PC-3 (cell line): Measurements from ENCODE around the gene RCAN1. TPM values are rescaled to one million over a fixed set of nuclear protein-coding genes. Genes with fewer than 3 reads are reported as not detected.

Experiments used
- ATAC-seq: fragments of 200-7000 bp; cut with Tn5 transposase; 2 replicates; pipeline ENCODE4 v1.9.1; 2020; ENCODE audit warnings: mild to moderate bottlenecking, moderate library complexity
- BruUV-seq: library from RNA; stranded (reverse); fragments of 400-500 nt; replicated peaks from 2 replicates; lab custom pipeline; 2021; lab: Mats Ljungman, UMichigan
- CTCF ChIA-PET: fragments of 300-600 bp; sonication (Branson Sonifier 250); formaldehyde crosslinking; loops from one replicate; lab custom pipeline; 2022; ENCODE audit warnings: antibody characterized with exemption; lab: Charles Lee
- POLR2A ChIA-PET: fragments of 300-600 bp; sonication (Branson Sonifier 250); formaldehyde crosslinking; loops from one replicate; lab custom pipeline; 2022; ENCODE audit warnings: antibody characterized with exemption; ENCODE audit not compliant: unreplicated experiment; lab: Charles Lee
- DNase-seq: peaks from one replicate; pipeline ENCODE4 v3.0.0-alpha.2; 2015
- H2AFZ ChIP-seq: fragments of 300-600 bp; sonication (generic); 2 replicates; pipeline ENCODE4 v1.6.0; 2016; ENCODE audit warnings: antibody characterized with exemption, low read length
- H3F3A ChIP-seq: fragments of 300-600 bp; sonication (generic); one replicate; pipeline ENCODE4 v1.6.0; 2017; ENCODE audit warnings: antibody characterized with exemption, low read length, control low read depth, mild to moderate bottlenecking; ENCODE audit not compliant: unreplicated experiment
- H3K27ac ChIP-seq: fragments of 300-600 bp; sonication (generic); 2 replicates; pipeline ENCODE4 v1.5.1; 2016; ENCODE audit warnings: mild to moderate bottlenecking, low read length
- H3K27me3 ChIP-seq: fragments of 300-600 bp; sonication (generic); 2 replicates; pipeline ENCODE4 v1.6.1; 2016; ENCODE audit warnings: low read length, mixed read lengths
- H3K36me3 ChIP-seq: fragments of 300-600 bp; sonication (generic); 2 replicates; pipeline ENCODE4 v1.6.1; 2016; ENCODE audit warnings: low read depth, mixed run types, low read length, mixed read lengths
- H3K4me1 ChIP-seq: fragments of 300-600 bp; sonication (generic); 2 replicates; pipeline ENCODE4 v1.5.1; 2016; ENCODE audit warnings: low read length; ENCODE audit not compliant: insufficient read depth
- H3K4me2 ChIP-seq: fragments of 300-600 bp; sonication (generic); 2 replicates; pipeline ENCODE4 v1.6.0; 2016; ENCODE audit warnings: low read length
- H3K4me3 ChIP-seq: fragments of 300-600 bp; sonication (generic); 2 replicates; pipeline ENCODE4 v1.5.1; 2016; ENCODE audit warnings: mild to moderate bottlenecking, low read length, mixed read lengths
- H3K79me2 ChIP-seq: fragments of 300-600 bp; sonication (generic); 2 replicates; pipeline ENCODE4 v1.6.1; 2017; ENCODE audit warnings: low read length, mixed read lengths
- H3K9ac ChIP-seq: fragments of 300-600 bp; sonication (generic); 2 replicates; pipeline ENCODE4 v1.6.0; 2016; ENCODE audit warnings: mild to moderate bottlenecking, low read length
- H3K9me2 ChIP-seq: fragments of 300-600 bp; sonication (generic); replicated peaks from 2 replicates; pipeline ENCODE4 v1.6.1; 2016; ENCODE audit warnings: mixed run types, low read length, mixed read lengths
- H3K9me3 ChIP-seq: fragments of 300-600 bp; sonication (generic); 2 replicates; pipeline ENCODE4 v1.6.1; 2016; ENCODE audit warnings: low read length, mixed read lengths
- H4K20me1 ChIP-seq: fragments of 300-600 bp; sonication (generic); 2 replicates; pipeline ENCODE4 v1.6.1; 2016; ENCODE audit warnings: low read length, mixed read lengths
- EZH2 ChIP-seq: fragments of 300-600 bp; sonication (generic); IDR thresholded peaks from one replicate; pipeline ENCODE4 v1.6.1; 2017; ENCODE audit warnings: antibody characterized with exemption, mild to moderate bottlenecking, low read length; ENCODE audit not compliant: unreplicated experiment
- EZH2phosphoT487 ChIP-seq: fragments of 300-600 bp; sonication (generic); IDR thresholded peaks from 2 replicates; pipeline ENCODE4 v1.6.1; 2018; ENCODE audit warnings: mild to moderate bottlenecking, antibody characterized with exemption, low read length, borderline replicate concordance
- intact Hi-C: fragments of 100-400 bp; cut with micrococcal nuclease; formaldehyde crosslinking; loops from 2 replicates; pipeline ENCODE4 v1.9.0; 2023
- total RNA-seq: library from RNA; depleted of rRNA; stranded (reverse); fragments of >200 nt; gene quantifications from 2 replicates; pipeline ENCODE4 v1.2.3, GENCODE V29; 2014
- TF ChIP-seq, protein P1 (sequence below): fragments of 300-600 bp; sonication (generic); conservative IDR thresholded peaks from 2 replicates; pipeline ENCODE4 v1.5.1; 2017; ENCODE audit warnings: antibody characterized with exemption, low read depth, mild to moderate bottlenecking, low read length

The RCAN1 gene
- total RNA-seq, 1 experiment from 2014 or later, result 26.2 TPM

- H3K27ac ChIP-seq, result no peak overlapping the region
- ATAC-seq (no peak), DNase-seq (no peak)
- no peaks in the 10 kb centered on the region for H3K9me2 ChIP-seq
- intact Hi-C loops, result no loop called here
- H3K36me3 ChIP-seq, result no peaks in the 10 kb centered on the region
- no peak overlapping the region for H3K9ac ChIP-seq
- no peak overlapping the region for H3K4me3 ChIP-seq
- no peaks in the 10 kb centered on the region for H3K79me2 ChIP-seq
- ChIA-PET CTCF (no interaction called here), POLR2A (no interaction called here)
- no peak overlapping the region for H2AFZ ChIP-seq
- H3K4me1 ChIP-seq, result peaks cover 48% of the 10 kb centered on the region
- H3K27me3 ChIP-seq, result no peaks in the 10 kb centered on the region
- no peaks in the 10 kb centered on the region for H3K9me3 ChIP-seq
- no peaks in the 10 kb centered on the region for H4K20me1 ChIP-seq
- H3F3A ChIP-seq, result no peaks in the 10 kb centered on the region
- no TSS peak for BruUV-seq
- H3K4me2 ChIP-seq, result no peak overlapping the region
- TF ChIP-seq, protein P1, sequence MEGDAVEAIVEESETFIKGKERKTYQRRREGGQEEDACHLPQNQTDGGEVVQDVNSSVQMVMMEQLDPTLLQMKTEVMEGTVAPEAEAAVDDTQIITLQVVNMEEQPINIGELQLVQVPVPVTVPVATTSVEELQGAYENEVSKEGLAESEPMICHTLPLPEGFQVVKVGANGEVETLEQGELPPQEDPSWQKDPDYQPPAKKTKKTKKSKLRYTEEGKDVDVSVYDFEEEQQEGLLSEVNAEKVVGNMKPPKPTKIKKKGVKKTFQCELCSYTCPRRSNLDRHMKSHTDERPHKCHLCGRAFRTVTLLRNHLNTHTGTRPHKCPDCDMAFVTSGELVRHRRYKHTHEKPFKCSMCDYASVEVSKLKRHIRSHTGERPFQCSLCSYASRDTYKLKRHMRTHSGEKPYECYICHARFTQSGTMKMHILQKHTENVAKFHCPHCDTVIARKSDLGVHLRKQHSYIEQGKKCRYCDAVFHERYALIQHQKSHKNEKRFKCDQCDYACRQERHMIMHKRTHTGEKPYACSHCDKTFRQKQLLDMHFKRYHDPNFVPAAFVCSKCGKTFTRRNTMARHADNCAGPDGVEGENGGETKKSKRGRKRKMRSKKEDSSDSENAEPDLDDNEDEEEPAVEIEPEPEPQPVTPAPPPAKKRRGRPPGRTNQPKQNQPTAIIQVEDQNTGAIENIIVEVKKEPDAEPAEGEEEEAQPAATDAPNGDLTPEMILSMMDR, result no peak
- TF ChIP-seq EZH2, result no peak
- TF ChIP-seq EZH2phosphoT487, result no peak
Measured at GRCh38 chr21:34548781-34549376, 66.0 kb downstream of the RCAN1 start.

DNA sequence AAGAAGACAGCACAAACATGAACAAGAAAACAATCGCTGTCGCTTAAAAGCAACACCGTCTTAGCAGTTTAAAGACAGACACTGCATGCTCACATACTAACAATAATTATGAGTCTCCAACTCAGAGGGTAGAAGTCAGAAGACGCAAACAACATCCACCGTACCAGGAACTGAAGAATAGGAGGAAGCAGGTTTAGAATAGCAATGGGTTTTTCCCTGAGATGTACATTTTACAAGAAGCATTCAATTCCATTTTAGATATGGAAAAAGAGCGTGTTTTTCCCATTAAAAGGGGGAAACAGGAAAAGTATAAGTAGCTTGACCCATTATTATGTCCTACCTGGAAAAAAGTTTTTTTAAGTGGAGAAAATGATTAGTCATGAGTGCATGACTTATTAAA is 68.4 kb downstream of the RCAN1 start:
- Histone ChIP-seq H3K9ac (no peak overlapping the region), H3F3A (no peaks in the 10 kb centered on the region), H4K20me1 (no peaks in the 10 kb centered on the region), H3K27me3 (no peaks in the 10 kb centered on the region), H3K4me3 (no peak overlapping the region), H3K4me1 (peaks cover 29% of the 10 kb centered on the region), H3K79me2 (no peaks in the 10 kb centered on the region), H3K4me2 (no peak overlapping the region), H3K9me3 (no peaks in the 10 kb centered on the region), H3K36me3 (no peaks in the 10 kb centered on the region), H2AFZ (no peak overlapping the region), H3K9me2 (no peaks in the 10 kb centered on the region), H3K27ac (no peak overlapping the region)
- intact Hi-C loops, result no loop called here
- TF ChIP-seq, protein P1, result no peak
- TF ChIP-seq EZH2, result no peak
- TF ChIP-seq EZH2phosphoT487, result no peak
- BruUV-seq, result no TSS peak
- ATAC-seq, result no peak
- CTCF ChIA-PET, result no interaction called here
- POLR2A ChIA-PET, result no interaction called here
- DNase-seq, result no peak
